ENCODE data around the gene SYNPO2. TPM values are rescaled to one million over a fixed set of nuclear protein-coding genes. Genes with fewer than 3 reads are reported as not detected.

The SYNPO2 gene
- total RNA-seq, 1 donor from 2014 or later: 0.42 TPM

- no peaks in the 10 kb centered on the region for H3K36me3 ChIP-seq (ENCODE audit: control insufficient read depth, insufficient read depth, low read length)
- H3K27me3 ChIP-seq (ENCODE audit: control insufficient read depth, insufficient read depth, low read length): no peaks in the 10 kb centered on the region
- DNase-seq (ENCODE audit: low read depth): no peak
- H3K4me3 ChIP-seq (ENCODE audit: low read depth, low read length): no peak overlapping the region
- no peak for TF ChIP-seq CTCF (IDR thresholded peaks at IDR 0.05; ENCODE audit: insufficient read depth, low read length, poor library complexity, severe bottlenecking)
Measured at GRCh38 chr4:119048446-119048845, 159.8 kb downstream of the SYNPO2 start.

- H3K4me3 ChIP-seq (ENCODE audit: low read depth, low read length): no peak overlapping the region
- no peaks in the 10 kb centered on the region for H3K36me3 ChIP-seq (ENCODE audit: control insufficient read depth, insufficient read depth, low read length)
- no peak for TF ChIP-seq CTCF (IDR thresholded peaks at IDR 0.05; ENCODE audit: insufficient read depth, low read length, poor library complexity, severe bottlenecking)
- no peaks in the 10 kb centered on the region for H3K27me3 ChIP-seq (ENCODE audit: control insufficient read depth, insufficient read depth, low read length)
- no peak for DNase-seq (ENCODE audit: low read depth)
Measured at GRCh38 chr4:119049342-119049741, 160.7 kb downstream of the SYNPO2 start.

- H3K36me3 ChIP-seq (ENCODE audit: control insufficient read depth, insufficient read depth, low read length): no peaks in the 10 kb centered on the region
- no peaks in the 10 kb centered on the region for H3K27me3 ChIP-seq (ENCODE audit: control insufficient read depth, insufficient read depth, low read length)
- no peak overlapping the region for H3K4me3 ChIP-seq (ENCODE audit: low read depth, low read length)
- no peak for DNase-seq (ENCODE audit: low read depth)
- TF ChIP-seq CTCF (IDR thresholded peaks at IDR 0.05; ENCODE audit: insufficient read depth, low read length, poor library complexity, severe bottlenecking): no peak
Measured at GRCh38 chr4:119050527-119051090, 162.0 kb downstream of the SYNPO2 start.

- TF ChIP-seq CTCF (IDR thresholded peaks at IDR 0.05; ENCODE audit: insufficient read depth, low read length, poor library complexity, severe bottlenecking): no peak
- H3K27me3 ChIP-seq (ENCODE audit: control insufficient read depth, insufficient read depth, low read length): no peaks in the 10 kb centered on the region
- DNase-seq (ENCODE audit: low read depth): no peak
Measured at GRCh38 chr4:119053245-119053644, 164.6 kb downstream of the SYNPO2 start.

GRCh38 chr4:119053997-119054396, 165.3 kb downstream of the SYNPO2 start:
- no peaks in the 10 kb centered on the region for H3K27me3 ChIP-seq (ENCODE audit: control insufficient read depth, insufficient read depth, low read length)
- H3K36me3 ChIP-seq (ENCODE audit: control insufficient read depth, insufficient read depth, low read length): no peaks in the 10 kb centered on the region
- DNase-seq (ENCODE audit: low read depth): no peak
- H3K4me3 ChIP-seq (ENCODE audit: low read depth, low read length): no peak overlapping the region
- TF ChIP-seq CTCF (IDR thresholded peaks at IDR 0.05; ENCODE audit: insufficient read depth, low read length, poor library complexity, severe bottlenecking): no peak

More at GRCh38 chr4:119053245-119053644, 164.6 kb downstream of the SYNPO2 start:
- no peak overlapping the region for H3K4me3 ChIP-seq (ENCODE audit: low read depth, low read length)
- H3K36me3 ChIP-seq (ENCODE audit: control insufficient read depth, insufficient read depth, low read length): no peaks in the 10 kb centered on the region

GRCh38 chr4:119057417-119057816, 168.8 kb downstream of the SYNPO2 start:
- no peak for TF ChIP-seq CTCF (IDR thresholded peaks at IDR 0.05; ENCODE audit: insufficient read depth, low read length, poor library complexity, severe bottlenecking)
- no peak for DNase-seq (ENCODE audit: low read depth)
- H3K36me3 ChIP-seq (ENCODE audit: control insufficient read depth, insufficient read depth, low read length): no peaks in the 10 kb centered on the region
- H3K4me3 ChIP-seq (ENCODE audit: low read depth, low read length): no peak overlapping the region
- no peaks in the 10 kb centered on the region for H3K27me3 ChIP-seq (ENCODE audit: control insufficient read depth, insufficient read depth, low read length)
